H1 (cell line): ENCODE data around the gene ANAPC10. TPM values are rescaled to one million over a fixed set of nuclear protein-coding genes. Genes with fewer than 3 reads are reported as not detected.

Source experiments
- ASH2L ChIP-seq: fragments of 200-600, 300-600 bp; sonication (generic); IDR thresholded peaks from one replicate; pipeline ENCODE4 v1.7.1; 2017; ENCODE audit warnings: low read length
- BACH1 ChIP-seq: IDR thresholded peaks from 2 replicates; pipeline ENCODE4 v1.6.1; 2012; ENCODE audit warnings: low read length, improper control_type of control experiment
- CTCF ChIP-seq, 3 experiments: IDR thresholded peaks; 1 replicate in 2 of 3; 2 replicates in 1 of 3; pipeline versions ENCODE4 v1.5.1 to v1.6.1; 2011; ENCODE audit warnings: low read length in 3 of 3, mild to moderate bottlenecking in 3 of 3, inconsistent platforms in 2 of 3, low read depth in 1 of 3, moderate library complexity in 1 of 3; ENCODE audit not compliant: insufficient read depth in 1 of 3; ENCODE audit errors: control extremely low read depth in 1 of 3
- FOSL1 ChIP-seq: IDR thresholded peaks from 2 replicates; pipeline ENCODE4 v1.6.1; 2011; ENCODE audit warnings: mild to moderate bottlenecking, low read depth, low read length, moderate library complexity; ENCODE audit not compliant: insufficient read depth
- SP1 ChIP-seq: IDR thresholded peaks from 2 replicates; pipeline ENCODE4 v1.6.1; 2011; ENCODE audit warnings: low read depth, low read length
- SRF ChIP-seq: IDR thresholded peaks from 2 replicates; pipeline ENCODE4 v1.6.1; 2011; ENCODE audit warnings: mild to moderate bottlenecking, low read depth, low read length, moderate library complexity
- polyA plus RNA-seq, 7 experiments: library from polyadenylated mRNA; depleted of rRNA in 3 of 7; stranded (reverse) in 5 of 7; unstranded in 2 of 7; fragments of >200 nt in 5 of 7; fragments of 200-250 nt in 2 of 7; gene quantifications; 1 replicate in 5 of 7; 2 replicates in 1 of 7; 4 replicates in 1 of 7; pipeline versions ENCODE4 v1.2.1 to v1.2.3, GENCODE V29; 2011 to 2013; ENCODE audit warnings: missing spikeins in 2 of 7, mixed read lengths in 2 of 7
- total RNA-seq: library from RNA; stranded (reverse); fragmentation: NEBNext Ultra II Directional; extraction: Animal tissue kit (Norgen Biotek cat#: 25700); gene quantifications from 2 replicates; pipeline ENCODE4 v1.2.1, GENCODE V29; 2021

Gene ANAPC10
- total and polyA plus RNA-seq, 2 of the 8 experiments (the other 6 are each of a cell fraction or from before 2014, with no cell fraction given) = 17.6 to 23.3 TPM

- TF ChIP-seq CTCF (IDR thresholded peaks at IDR 0.05; ENCODE audit: control extremely low read depth in 1 of 3, insufficient read depth in 1 of 3, low read depth in 1 of 3, low read length in 3 of 3) (no peak), ASH2L (no peak), BACH1 (no peak), SP1 (no peak), FOSL1 (no peak), SRF (no peak)
Measured at GRCh38 chr4:145066063-145066501, 31.9 kb downstream of the ANAPC10 start (continued).
